Testis (tissue), 3 donors: ENCODE data around the gene CDH24. TPM values are rescaled to one million over a fixed set of nuclear protein-coding genes. Genes with fewer than 3 reads are reported as not detected.
"Not testable (repeated sequence)": the region's sequence is repeated elsewhere in the genome, so short reads cannot be mapped to it uniquely, and the experiment has no call there.

ENCODE experiments used
- DNase-seq: peaks from one replicate; pipeline ENCODE4 v3.0.0-alpha.2; 2019
- H3K27ac ChIP-seq, 2 donors: fragments of 200-600 bp; sonication (generic); one replicate each; pipeline ENCODE4 v1.5.1; 2019
- H3K27me3 ChIP-seq: fragments of 200-600 bp; sonication (generic); one replicate; pipeline ENCODE4 v1.5.1; 2019
- H3K36me3 ChIP-seq: fragments of 200-600 bp; sonication (generic); one replicate; pipeline ENCODE4 v1.5.1; 2017; ENCODE audit warnings: low read depth; ENCODE audit errors: missing control alignments
- H3K4me1 ChIP-seq: fragments of 200-600 bp; sonication (generic); one replicate; pipeline ENCODE4 v1.5.1; 2019
- H3K4me3 ChIP-seq, 2 donors: fragments of 200-600 bp; sonication (generic); one replicate each; pipeline ENCODE4 v1.5.1; 2017 to 2019
- H3K9me3 ChIP-seq: fragments of 200-600 bp; sonication (generic); one replicate; pipeline ENCODE4 v1.5.1; 2017
- POLR2A ChIP-seq: fragments of 450-650 bp; IDR thresholded peaks from one replicate; pipeline ENCODE4 v1.6.1; 2017; ENCODE audit warnings: antibody characterized with exemption, mild to moderate bottlenecking, moderate library complexity
- WGBS, 2 donors: methylation state at CpG; one replicate each; pipeline ENCODE4 v1.1.5; 2018; 5-methylcytosine and 5-hydroxymethylcytosine counted together
- intact Hi-C: fragments of 100-400 bp; cut with DNase I; formaldehyde crosslinking; loops from one replicate; pipeline ENCODE4 v1.15.1; 2023; ENCODE audit warnings: low total_unique reads
- polyA plus RNA-seq: library from polyadenylated mRNA; stranded (reverse); fragments of 350-450 nt; fragmentation: Illumina TruSeq; extraction: RNeasy Lipid Tissue Mini Kit (QIAGEN cat#74804); gene quantifications from one replicate; pipeline ENCODE4 v1.2.3, GENCODE V29; 2014; ENCODE audit warnings: low read depth, low replicate concordance; ENCODE audit not compliant: insufficient read depth
- total RNA-seq, 2 donors: library from RNA; depleted of rRNA; stranded (reverse); fragments of >200 nt; gene quantifications; one replicate each; pipeline ENCODE4 v1.2.3, GENCODE V29; 2016
- TF ChIP-seq, protein P1 (sequence below), 3 experiments: fragments of 450-650 bp in 2 of 3; fragments of 200-600 bp in 1 of 3; sonication (generic) in 1 of 3; IDR thresholded peaks; one replicate each; pipeline ENCODE4 v1.5.1; 2016 to 2019; ENCODE audit warnings: antibody characterized with exemption in 3 of 3, mild to moderate bottlenecking in 2 of 3, moderate library complexity in 1 of 3

CDH24 gene
- total and polyA plus RNA-seq, 3 donors from 2014 or later, result 3.9 to 10.2 (median 10.2) TPM

DNA sequence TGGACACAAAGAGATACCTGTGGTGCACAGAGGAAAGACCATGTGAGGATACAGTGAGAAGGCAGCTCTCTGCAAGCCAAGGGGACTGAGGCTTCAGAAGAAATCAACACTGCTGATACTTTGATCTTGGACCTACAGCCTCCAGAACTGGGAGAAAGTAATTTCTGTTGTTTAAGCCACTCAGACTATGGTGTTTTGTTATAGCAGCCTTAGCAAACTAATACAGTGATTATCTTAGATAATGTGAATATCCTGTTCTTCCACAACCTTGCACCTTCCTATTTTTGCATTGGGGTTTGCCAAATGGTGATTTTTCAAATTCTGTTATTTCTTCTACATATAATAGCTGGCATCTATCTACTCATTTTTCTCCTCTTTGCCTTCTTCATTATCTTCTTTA lies 39.2 kb downstream of the CDH24 start:
- DNase-seq, result no peak
- Histone ChIP-seq H3K9me3 (no peaks in the 10 kb centered on the region), H3K36me3 (no peaks in the 10 kb centered on the region), H3K27me3 (no peaks in the 10 kb centered on the region), H3K4me1 (no peaks in the 10 kb centered on the region), H3K4me3 (no peak overlapping the region), H3K27ac (no peak overlapping the region)
- intact Hi-C loops, result no loop called here
- TF ChIP-seq, protein P1, sequence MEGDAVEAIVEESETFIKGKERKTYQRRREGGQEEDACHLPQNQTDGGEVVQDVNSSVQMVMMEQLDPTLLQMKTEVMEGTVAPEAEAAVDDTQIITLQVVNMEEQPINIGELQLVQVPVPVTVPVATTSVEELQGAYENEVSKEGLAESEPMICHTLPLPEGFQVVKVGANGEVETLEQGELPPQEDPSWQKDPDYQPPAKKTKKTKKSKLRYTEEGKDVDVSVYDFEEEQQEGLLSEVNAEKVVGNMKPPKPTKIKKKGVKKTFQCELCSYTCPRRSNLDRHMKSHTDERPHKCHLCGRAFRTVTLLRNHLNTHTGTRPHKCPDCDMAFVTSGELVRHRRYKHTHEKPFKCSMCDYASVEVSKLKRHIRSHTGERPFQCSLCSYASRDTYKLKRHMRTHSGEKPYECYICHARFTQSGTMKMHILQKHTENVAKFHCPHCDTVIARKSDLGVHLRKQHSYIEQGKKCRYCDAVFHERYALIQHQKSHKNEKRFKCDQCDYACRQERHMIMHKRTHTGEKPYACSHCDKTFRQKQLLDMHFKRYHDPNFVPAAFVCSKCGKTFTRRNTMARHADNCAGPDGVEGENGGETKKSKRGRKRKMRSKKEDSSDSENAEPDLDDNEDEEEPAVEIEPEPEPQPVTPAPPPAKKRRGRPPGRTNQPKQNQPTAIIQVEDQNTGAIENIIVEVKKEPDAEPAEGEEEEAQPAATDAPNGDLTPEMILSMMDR (IDR thresholded peaks at IDR 0.05), result no peak
- TF ChIP-seq POLR2A, result no peak

DNA sequence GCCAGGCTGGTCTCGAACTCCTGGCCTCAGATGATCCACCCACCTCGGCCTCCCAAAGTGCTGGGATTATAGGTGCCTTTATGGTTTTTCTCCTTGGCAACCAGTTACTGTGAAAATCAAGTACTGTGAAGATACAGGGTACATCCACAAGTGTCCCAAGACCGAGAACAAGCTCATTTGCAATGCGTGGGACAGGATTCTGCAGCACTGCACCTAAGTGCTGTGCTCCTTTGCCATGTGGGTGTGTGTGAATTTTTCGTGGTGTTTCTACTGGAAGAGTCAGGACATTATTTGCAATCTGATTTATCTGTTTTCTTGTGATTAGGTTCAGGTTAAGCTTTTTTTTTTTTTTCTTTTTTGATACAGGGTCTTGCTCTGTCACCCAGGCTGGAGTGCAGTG lies 40.2 kb downstream of the CDH24 start:
- no peak for DNase-seq
- Histone ChIP-seq H3K27me3 (no peaks in the 10 kb centered on the region), H3K4me3 (no peak overlapping the region), H3K4me1 (no peaks in the 10 kb centered on the region), H3K9me3 (no peaks in the 10 kb centered on the region), H3K36me3 (no peaks in the 10 kb centered on the region), H3K27ac (no peak overlapping the region)
- intact Hi-C loops, result no loop called here
- TF ChIP-seq, protein P1 (IDR thresholded peaks at IDR 0.05), result no peak
- no peak for TF ChIP-seq POLR2A
- WGBS, 2 donors, result 87 to 95% methylated on average over 5 of the region's 5 CpGs

DNA sequence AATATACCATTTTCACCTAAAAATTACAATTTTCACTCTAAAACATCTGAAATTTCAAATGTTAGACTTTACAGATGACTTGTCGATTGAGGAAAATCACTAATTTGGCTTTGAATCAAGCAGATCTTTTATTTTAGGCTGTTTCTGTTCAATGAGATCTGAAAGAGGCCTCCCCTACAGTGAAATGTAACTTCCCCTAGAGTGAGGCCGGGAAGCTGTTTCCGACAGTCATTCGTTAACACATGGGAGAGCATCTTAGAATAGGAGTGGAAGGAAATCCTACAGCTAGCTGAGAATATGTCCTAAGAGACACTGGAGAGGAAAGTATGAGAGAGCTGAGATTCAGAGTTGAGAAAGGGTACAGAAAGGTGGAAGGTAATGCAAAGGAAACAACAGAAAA lies 41.7 kb downstream of the CDH24 start:
- Histone ChIP-seq H3K9me3 (no peaks in the 10 kb centered on the region), H3K4me1 (no peaks in the 10 kb centered on the region), H3K27ac (no peak overlapping the region), H3K27me3 (no peaks in the 10 kb centered on the region), H3K4me3 (no peak overlapping the region), H3K36me3 (no peaks in the 10 kb centered on the region)
- WGBS, 2 donors, result 90 to 93% methylated on average over 4 of the region's 4 CpGs
- DNase-seq, result no peak
- intact Hi-C loops, result no loop called here
- TF ChIP-seq, protein P1 (IDR thresholded peaks at IDR 0.05), result no peak
- TF ChIP-seq POLR2A, result no peak

DNA sequence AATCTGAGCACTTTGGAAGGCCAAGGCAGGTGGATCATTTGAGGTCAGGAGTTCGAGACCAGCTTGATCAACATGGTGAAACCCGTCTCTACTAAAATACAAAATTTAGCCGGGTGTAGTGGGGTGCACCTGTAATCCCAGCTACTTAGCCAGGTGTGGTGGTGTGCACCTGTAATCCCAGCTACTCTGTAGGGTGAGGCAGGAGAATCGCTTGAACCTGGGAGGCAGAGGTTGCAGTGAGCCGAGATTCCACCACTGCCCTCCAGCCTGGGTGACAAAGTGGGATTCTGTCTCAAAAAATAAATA lies 43.6 kb downstream of the CDH24 start:
- H3K27ac ChIP-seq, H3K27me3 ChIP-seq, H3K9me3 ChIP-seq, H3K36me3 ChIP-seq, H3K4me3 ChIP-seq, H3K4me1 ChIP-seq, DNase-seq, intact Hi-C loops: not testable (repeated sequence)
- 88 to 96% methylated on average over 5 of the region's 5 CpGs for WGBS, 2 donors

DNA sequence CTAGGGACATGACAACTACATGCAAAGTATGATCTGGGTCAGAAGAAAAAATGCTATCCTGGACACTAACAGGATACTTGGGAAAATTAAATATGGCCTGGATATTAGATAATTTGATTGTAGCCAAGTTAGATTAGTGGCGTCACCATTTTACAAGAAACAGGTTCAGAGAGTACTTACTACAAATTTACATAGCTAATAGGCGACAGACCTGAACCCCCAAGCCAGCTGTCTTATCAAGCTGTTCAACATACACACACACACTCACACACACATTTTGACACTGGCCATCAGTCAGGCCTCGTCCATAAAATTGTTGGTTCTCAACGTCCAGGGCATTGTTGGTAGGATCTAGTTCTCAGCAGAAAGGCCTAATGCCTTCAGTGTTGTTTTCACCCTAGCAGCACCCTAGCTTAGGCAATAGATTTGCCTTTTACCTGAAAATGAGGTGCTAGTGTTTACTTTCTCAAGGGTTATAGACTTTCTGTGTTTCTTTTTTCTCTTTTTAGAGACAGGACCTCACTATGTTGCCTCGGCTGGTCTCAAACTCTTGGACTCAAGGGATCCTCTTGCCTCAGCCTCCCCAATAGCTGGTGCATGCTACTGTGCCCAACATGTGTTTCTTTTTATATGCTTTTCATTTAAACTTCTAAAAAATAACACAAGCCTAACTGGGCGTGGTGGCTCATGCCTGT lies 44.1 kb downstream of the CDH24 start:
- Histone ChIP-seq H3K36me3 (no peaks in the 10 kb centered on the region), H3K9me3 (no peaks in the 10 kb centered on the region), H3K27me3 (no peaks in the 10 kb centered on the region), H3K4me1 (peaks cover 4% of the 10 kb centered on the region), H3K27ac (no peak overlapping the region), H3K4me3 (no peak overlapping the region)
- TF ChIP-seq, protein P1 (IDR thresholded peaks at IDR 0.05), result no peak
- no peak for TF ChIP-seq POLR2A
- 79 to 83% methylated on average over 6 of the region's 6 CpGs for whole genome bisulfite sequencing, 2 donors
- intact Hi-C loops, result no loop called here
- no peak for DNase-seq
